ENCODE measurements around the gene UBAC2.

Gene UBAC2

DNA sequence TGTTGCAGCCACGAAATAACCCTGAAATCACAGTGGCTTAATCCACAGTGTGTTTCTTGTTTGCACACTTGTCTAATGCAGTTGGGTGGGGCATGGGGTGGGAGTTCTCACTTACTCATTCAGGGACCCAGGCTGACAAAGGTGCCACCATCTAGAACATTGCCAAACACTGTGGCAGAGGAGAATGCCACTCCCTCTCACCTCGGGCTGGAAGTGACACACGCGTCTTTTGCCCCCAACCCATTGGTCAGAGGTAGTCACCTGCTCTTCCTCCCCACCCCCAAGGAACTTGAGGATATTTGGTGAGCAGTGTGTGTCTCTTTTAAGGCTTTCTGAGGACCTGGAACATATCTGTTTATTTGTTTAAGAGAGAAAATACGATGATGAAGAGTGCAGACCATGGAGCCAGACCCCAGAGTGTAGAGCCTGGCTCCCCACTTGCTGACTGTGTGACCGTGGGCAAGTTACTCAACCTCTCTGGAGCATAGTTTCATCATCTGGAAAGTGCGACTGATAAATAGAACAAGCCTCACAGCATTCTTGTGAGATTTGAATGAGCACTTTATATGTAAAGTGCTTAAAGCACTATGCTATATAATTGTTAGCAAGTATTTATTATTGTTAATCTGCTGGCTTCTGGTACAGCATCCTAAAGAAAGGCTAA, 89.2 kb downstream of the UBAC2 start:
- TF ChIP-seq, protein P1, sequence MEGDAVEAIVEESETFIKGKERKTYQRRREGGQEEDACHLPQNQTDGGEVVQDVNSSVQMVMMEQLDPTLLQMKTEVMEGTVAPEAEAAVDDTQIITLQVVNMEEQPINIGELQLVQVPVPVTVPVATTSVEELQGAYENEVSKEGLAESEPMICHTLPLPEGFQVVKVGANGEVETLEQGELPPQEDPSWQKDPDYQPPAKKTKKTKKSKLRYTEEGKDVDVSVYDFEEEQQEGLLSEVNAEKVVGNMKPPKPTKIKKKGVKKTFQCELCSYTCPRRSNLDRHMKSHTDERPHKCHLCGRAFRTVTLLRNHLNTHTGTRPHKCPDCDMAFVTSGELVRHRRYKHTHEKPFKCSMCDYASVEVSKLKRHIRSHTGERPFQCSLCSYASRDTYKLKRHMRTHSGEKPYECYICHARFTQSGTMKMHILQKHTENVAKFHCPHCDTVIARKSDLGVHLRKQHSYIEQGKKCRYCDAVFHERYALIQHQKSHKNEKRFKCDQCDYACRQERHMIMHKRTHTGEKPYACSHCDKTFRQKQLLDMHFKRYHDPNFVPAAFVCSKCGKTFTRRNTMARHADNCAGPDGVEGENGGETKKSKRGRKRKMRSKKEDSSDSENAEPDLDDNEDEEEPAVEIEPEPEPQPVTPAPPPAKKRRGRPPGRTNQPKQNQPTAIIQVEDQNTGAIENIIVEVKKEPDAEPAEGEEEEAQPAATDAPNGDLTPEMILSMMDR (IDR thresholded peaks at IDR 0.05; ENCODE audit: low read depth, low read length) = no peak
- no peak for DNase-seq
- Histone ChIP-seq H3K9me3 (no peaks in the 10 kb centered on the region), H3K27me3 (no peaks in the 10 kb centered on the region), H3K4me3 (ENCODE audit: low read depth, low read length) (no peak overlapping the region), H3K36me3 (no peaks in the 10 kb centered on the region), H3K4me1 (peaks cover 6% of the 10 kb centered on the region)

DNA sequence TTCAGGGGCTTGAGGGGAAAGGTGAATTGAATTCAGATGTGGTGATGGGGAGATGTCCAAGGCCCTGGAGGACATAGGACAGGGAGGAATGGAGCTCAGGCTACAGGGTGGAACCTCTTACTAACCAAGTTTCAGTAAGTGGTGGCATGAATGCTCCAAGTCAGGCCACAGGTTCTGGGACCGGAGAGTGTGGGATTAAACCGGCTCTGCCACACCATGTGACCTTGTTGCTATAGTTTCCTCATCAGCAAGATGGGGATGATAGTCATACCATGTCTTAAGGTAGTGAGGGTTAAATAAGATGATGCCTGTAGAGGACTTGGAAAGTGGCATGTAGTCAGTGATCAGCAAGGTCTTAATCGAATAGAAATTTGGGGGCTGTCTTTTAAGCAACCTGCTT, 90.2 kb downstream of the UBAC2 start:
- Histone ChIP-seq H3K4me3 (ENCODE audit: low read depth, low read length) (no peak overlapping the region), H3K27me3 (no peaks in the 10 kb centered on the region), H3K36me3 (no peaks in the 10 kb centered on the region), H3K4me1 (peaks cover 2% of the 10 kb centered on the region), H3K9me3 (no peaks in the 10 kb centered on the region)
- TF ChIP-seq, protein P1 (IDR thresholded peaks at IDR 0.05; ENCODE audit: low read depth, low read length) = no peak
- no peak for DNase-seq

DNA sequence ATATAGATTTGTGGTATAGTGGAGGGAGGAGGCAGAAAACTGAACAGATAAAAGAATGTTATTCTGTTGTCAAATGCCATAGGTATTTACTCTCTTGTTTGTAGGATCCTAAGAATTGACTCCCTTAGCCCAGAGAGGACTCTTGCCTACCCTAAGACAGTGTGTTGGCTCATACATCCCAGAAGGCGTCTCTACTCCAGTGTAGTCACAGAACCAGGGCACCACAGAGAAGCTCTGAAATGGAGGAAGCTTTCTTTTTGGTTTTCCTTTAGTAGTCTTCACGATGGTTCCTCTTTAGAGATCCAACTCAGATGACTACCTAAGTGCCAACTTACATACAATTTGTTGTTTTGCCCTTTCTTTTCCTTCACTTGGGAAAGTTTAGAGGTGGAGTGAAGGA, 92.5 kb downstream of the UBAC2 start:
- Histone ChIP-seq H3K9me3 (no peaks in the 10 kb centered on the region), H3K36me3 (no peaks in the 10 kb centered on the region)
- TF ChIP-seq, protein P1 (IDR thresholded peaks at IDR 0.05; ENCODE audit: low read depth, low read length) = no peak

DNA sequence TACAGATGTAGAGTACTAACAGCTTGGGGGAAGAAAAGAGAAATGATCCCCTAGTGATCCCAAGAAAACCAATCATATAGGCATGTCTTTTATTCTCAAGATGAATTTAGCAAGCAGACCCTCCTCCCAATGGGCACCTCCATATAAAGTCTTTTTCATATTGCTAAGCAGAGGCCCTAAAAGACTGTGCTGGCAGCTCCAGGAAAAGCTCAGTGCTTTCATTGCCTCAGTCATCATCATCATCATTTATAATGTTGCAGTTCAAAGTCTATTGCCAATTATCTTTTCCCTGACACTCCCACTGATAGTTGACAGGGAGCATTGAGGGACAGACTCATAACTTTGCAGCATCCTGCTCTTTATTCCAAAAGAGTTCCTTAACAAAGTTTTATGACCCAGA, 93.5 kb downstream of the UBAC2 start:
- H3K27me3 ChIP-seq = no peaks in the 10 kb centered on the region
- DNase-seq = no peak
- TF ChIP-seq, protein P1 (IDR thresholded peaks at IDR 0.05; ENCODE audit: low read depth, low read length) = no peak
- H3K4me1 ChIP-seq = no peaks in the 10 kb centered on the region
- no peaks in the 10 kb centered on the region for H3K9me3 ChIP-seq
- H3K36me3 ChIP-seq = no peaks in the 10 kb centered on the region
- no peak overlapping the region for H3K4me3 ChIP-seq (ENCODE audit: low read depth, low read length)

More for the DNA sequence above, 92.5 kb downstream of the UBAC2 start:
- Histone ChIP-seq H3K27me3 (no peaks in the 10 kb centered on the region), H3K4me3 (ENCODE audit: low read depth, low read length) (no peak overlapping the region), H3K4me1 (no peaks in the 10 kb centered on the region)
- DNase-seq = no peak

DNA sequence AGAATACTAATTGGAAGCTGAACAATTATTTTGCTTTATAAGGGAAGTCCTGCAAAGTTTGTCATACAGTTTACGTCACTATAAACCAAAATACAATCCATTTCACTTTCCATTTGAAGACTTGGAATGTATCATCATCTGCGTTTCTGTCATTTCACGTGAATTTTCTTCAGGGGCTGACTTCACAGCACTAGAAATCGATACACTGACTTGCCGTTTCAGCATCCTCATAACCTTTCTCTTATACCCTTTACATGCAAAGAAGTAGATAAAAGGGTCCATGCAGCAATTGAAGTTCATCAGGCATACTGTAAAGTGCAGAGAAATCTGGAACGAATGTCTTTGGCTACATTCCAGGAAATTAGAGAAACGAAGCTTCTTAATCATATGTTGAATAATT, 94.3 kb downstream of the UBAC2 start:
- TF ChIP-seq, protein P1 (IDR thresholded peaks at IDR 0.05; ENCODE audit: low read depth, low read length) = no peak
- Histone ChIP-seq H3K36me3 (no peaks in the 10 kb centered on the region), H3K9me3 (no peaks in the 10 kb centered on the region), H3K27me3 (no peaks in the 10 kb centered on the region), H3K4me1 (no peaks in the 10 kb centered on the region), H3K4me3 (ENCODE audit: low read depth, low read length) (no peak overlapping the region)
- DNase-seq = no peak

DNA sequence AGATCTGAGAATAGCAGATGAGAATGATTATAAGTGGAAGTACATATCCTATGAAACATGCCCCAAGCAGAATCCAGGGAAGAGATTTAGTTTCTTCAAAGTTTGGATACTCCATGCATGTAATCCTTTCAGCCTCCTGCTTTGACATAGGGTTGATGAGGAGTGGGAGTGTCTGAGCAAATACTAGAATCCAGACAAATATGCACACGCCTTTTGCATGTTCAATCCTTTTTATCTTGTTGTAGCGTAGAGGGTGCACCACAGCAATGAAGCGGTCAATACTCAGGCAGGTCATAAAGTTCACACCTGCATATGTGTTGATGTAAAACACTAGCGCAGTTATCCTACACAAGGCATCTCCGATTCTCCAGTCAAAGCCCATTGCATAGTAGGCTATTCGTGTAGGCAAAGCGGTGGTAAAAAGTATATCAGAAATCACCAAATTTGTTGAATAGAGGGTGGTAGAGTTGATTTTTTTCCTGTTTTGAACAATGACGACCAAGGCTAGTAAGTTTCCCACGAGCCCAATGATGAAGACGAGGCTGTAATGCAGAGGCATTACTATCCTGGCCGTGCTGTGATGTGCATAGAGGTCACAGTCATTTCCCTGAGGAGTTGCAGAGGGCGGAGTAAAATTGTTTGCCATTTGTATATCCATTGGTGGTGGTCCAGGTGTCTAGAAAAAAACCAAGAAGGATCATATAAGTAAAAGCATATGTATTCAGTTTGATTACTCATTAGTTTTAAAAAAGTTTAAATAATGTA, 95.0 kb downstream of the UBAC2 start:
- no peaks in the 10 kb centered on the region for H3K9me3 ChIP-seq
- no peaks in the 10 kb centered on the region for H3K4me1 ChIP-seq
- H3K4me3 ChIP-seq (ENCODE audit: low read depth, low read length) = no peak overlapping the region
- TF ChIP-seq, protein P1 (IDR thresholded peaks at IDR 0.05; ENCODE audit: low read depth, low read length) = no peak
- no peaks in the 10 kb centered on the region for H3K36me3 ChIP-seq
- DNase-seq = no peak
- H3K27me3 ChIP-seq = no peaks in the 10 kb centered on the region
